Measurements from ENCODE around the gene TLE7. TPM values are rescaled to one million over a fixed set of nuclear protein-coding genes. Genes with fewer than 3 reads are reported as not detected.

Gene TLE7
- total RNA-seq, 1 donor from 2014 or later = not detected

GRCh38 chr16:71414038-71414437 lies 27.8 kb downstream of the TLE7 start:
- no peak for DNase-seq (ENCODE audit: extremely low read depth, low read depth, low spot score)

DNA sequence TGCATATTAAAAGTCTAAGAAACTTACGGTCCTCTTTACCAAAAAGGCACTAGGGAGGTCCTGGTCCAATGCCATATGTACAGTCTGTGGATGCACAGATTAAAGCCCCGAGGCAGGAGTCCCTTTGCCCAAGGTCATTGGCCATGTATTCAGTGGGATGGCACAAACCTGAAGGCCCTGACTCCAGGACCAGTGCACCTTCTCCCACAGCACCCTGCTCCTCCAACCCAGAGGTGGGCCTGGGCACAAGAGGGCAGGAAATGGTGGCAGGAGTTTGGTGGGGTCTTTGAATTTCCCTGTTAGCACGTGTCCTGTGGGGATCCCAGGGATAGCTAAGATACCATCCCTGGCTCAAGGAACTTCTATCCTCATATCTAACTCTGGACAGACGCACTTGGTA lies 28.5 kb downstream of the TLE7 start:
- DNase-seq (ENCODE audit: extremely low read depth, low read depth, low spot score) = no peak

- DNase-seq (ENCODE audit: extremely low read depth, low read depth, low spot score) = peak; percentile 45
These were observed 29.3 kb downstream of the TLE7 start for GRCh38 chr16:71412270-71413160.

GRCh38 chr16:71410146-71410545 lies 31.7 kb downstream of the TLE7 start:
- DNase-seq (ENCODE audit: extremely low read depth, low read depth, low spot score) = no peak

DNA sequence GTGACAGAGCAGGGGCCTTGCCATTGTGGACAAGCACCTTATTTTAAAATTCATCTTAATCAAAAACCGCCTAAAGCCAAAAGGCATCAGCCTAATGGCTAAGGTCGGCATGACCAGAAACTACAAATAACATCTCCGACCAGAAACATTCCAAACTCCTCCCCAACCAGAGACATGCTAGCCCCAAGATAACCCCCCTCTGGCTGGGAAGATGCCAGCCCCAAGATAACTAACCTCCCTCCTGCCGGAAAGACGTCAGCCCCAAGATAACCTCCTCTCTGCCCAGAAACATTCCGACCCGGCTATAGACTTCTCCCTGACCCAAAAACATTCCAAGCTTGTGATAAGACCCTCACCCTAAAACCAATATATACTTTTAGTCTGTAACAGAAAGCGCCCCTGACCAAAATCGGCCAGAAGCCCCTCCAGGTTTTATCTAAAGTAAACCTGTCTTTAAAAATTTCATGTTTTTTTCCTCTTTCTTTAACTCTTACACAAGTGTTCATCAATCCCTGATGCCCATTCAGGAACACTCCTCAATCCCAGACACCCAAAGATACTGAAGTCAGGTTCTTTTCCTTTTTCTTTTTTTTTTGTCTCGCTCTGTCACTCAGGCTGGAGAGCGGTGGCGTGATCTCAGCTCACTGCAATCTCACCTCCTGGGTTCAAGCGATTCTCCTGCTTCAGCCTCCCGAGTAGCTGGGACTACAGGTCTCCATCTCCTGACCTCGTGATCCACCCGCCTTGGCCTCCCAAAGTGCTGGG lies 32.7 kb downstream of the TLE7 start:
- DNase-seq (ENCODE audit: extremely low read depth, low read depth, low spot score) = no peak

DNA sequence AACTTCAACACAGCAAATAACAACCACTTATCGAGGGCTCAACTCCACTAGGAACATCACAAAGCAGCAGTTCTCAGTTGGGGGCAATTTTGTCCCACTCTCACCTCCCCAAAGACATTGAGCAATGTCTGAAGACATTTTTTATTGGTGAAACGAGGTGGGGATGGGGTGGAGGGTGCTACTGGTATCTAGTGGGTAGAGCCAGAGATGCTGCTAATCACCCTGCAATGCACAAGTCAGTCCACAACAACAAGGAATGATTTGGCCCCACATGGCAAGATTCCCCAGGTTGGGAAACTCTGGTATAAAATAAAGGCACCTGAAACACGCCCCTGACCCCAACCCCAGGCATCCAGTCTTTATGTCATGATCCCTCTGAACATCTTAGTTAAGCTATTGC lies 33.3 kb downstream of the TLE7 start:
- no peak for DNase-seq (ENCODE audit: extremely low read depth, low read depth, low spot score)

- no peak for DNase-seq (ENCODE audit: extremely low read depth, low read depth, low spot score)
These were observed 34.1 kb downstream of the TLE7 start for GRCh38 chr16:71407731-71408130.

DNA sequence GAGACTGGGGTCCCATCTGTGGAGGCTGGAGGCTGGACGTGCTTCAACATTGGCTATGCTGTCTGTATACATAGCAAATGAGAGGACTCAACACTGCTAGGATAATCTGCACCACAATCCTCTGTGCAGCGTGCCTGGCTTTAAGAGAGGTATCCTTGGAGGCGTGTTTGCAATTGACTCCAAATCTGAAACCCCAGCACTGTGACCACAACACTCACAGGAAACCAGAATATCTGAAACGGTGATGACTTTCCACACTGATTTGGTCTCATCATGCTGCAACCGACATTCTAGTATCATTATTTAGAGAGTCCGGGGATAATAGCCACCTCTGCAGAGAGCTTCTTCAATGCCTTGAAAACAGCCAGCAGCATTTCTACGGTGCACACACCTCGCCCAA lies 35.1 kb downstream of the TLE7 start:
- no peak for DNase-seq (ENCODE audit: extremely low read depth, low read depth, low spot score)

- no peak for DNase-seq (ENCODE audit: extremely low read depth, low read depth, low spot score)
These were observed 35.5 kb downstream of the TLE7 start for GRCh38 chr16:71406316-71406715.

DNA sequence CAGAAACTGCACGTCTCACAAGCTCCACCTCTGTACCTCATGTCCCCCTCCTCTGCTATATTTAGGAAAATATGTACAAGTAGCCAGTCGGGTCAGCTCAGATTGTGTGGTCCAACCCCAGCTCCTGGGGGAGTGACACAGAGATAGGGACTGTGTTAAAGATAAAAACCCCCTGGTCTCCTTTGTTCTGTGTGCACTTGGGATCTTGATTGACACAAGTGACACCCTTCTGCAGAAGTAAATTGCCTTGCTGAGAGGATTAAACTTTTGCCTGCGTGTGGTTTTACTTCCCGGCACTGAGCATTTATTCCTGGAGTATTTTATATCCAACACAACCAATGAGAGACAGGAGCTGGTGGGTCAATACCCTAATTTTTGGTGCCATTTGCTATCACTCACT lies 37.5 kb downstream of the TLE7 start:
- no peak for DNase-seq (ENCODE audit: extremely low read depth, low read depth, low spot score)

- no peak for DNase-seq (ENCODE audit: extremely low read depth, low read depth, low spot score)
These were observed 39.2 kb downstream of the TLE7 start for GRCh38 chr16:71402674-71403073.

- no peak for DNase-seq (ENCODE audit: extremely low read depth, low read depth, low spot score)
These were observed 39.8 kb downstream of the TLE7 start for GRCh38 chr16:71402007-71402406.

DNA sequence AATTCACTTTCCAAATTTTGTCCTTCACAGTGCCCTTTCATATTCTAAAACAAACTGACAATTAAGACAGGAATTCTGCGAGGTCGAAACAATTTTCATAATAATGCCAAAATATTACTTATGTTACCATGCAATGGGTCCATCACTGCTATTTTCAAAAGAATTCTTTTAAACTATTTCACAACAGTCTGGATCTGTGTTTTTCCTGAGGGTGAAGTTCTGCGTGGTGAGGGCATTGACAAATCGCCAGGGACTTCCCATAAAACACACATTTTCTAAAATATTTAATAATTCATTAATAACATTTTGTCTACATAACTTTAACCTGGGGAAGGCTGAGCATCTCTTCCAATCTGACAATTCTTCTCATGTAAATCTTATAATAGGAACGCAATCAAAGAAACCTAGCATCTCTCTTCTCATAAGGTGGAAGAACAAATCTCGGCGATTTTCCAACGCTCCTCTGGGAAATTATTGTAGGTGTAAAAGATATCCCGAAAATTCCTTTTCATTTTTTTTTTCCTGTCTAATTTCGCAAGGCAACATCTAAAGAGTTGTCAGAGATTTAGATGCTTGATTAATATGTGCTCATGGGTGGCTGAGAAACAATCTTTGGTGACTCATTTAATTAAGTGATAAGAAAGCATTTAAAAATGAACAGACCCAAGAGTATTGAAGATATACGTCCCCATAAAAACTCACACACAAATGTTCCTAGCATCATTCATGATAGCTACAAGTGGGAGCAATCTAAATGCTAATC lies 41.9 kb downstream of the TLE7 start:
- no peak for DNase-seq (ENCODE audit: extremely low read depth, low read depth, low spot score)

DNA sequence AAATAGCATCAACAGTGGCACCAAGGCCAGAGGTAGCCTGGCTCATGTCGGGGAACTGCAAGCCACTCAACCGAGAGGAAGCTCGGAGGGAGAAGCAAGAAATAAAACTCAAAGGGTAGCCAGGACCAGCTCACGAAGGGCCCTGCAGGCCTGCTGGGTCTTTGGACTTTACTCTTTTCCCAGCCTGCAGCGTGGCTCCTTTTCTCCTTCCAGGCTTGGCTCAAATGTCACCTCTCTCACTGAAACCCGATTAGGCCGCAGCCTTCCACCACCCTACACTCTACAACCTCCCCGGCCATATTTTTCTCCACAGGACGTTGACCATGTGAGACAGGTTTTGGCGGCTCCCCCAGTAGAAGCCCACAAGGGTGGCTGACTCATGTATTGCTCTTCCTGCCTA lies 45.3 kb downstream of the TLE7 start:
- no peak for DNase-seq (ENCODE audit: extremely low read depth, low read depth, low spot score)

- DNase-seq (ENCODE audit: extremely low read depth, low read depth, low spot score) = no peak
These were observed 52.5 kb downstream of the TLE7 start for GRCh38 chr16:71389330-71389729.

DNA sequence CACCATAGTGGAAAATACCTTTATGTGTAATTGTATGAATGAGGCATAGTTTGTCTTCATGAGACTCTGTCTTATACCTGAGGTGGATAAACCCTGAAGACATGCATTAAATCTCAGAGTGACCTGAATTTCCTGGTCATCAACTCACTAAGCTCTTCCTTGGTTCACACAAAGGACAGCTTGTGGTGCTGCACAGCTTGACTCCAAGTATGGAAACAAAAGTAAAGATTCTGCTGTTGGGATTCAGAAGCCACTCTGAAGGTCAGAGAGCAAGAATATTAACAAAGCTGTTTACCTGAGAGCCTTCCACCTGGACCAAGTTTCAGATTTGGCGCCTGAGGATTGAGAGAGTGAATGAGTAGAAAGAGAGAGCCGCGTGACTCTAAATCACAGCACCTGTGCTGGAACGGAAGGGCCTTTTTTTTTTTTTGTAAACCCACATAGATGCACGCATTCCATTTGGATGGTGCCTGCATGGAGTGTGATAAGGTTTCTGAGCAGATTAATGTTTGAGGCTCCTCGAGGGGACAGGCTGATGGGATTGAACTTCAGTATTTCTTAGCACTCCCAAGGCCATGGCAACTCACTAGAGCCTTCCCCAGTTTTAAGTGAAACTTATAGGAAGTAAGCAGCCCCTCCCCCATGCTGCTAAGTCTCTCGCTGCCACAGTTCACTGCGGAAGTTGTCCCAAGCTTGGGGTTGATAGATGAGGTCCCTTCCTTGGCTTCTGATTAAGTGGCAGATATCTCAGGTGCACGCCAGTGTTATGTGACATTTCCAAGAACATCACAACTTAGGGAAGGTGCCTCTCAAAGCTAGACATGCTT lies 54.6 kb downstream of the TLE7 start:
- no peak for DNase-seq (ENCODE audit: extremely low read depth, low read depth, low spot score)

GRCh38 chr16:71384073-71384724 lies 57.7 kb downstream of the TLE7 start:
- no peak for DNase-seq (ENCODE audit: extremely low read depth, low read depth, low spot score)

DNA sequence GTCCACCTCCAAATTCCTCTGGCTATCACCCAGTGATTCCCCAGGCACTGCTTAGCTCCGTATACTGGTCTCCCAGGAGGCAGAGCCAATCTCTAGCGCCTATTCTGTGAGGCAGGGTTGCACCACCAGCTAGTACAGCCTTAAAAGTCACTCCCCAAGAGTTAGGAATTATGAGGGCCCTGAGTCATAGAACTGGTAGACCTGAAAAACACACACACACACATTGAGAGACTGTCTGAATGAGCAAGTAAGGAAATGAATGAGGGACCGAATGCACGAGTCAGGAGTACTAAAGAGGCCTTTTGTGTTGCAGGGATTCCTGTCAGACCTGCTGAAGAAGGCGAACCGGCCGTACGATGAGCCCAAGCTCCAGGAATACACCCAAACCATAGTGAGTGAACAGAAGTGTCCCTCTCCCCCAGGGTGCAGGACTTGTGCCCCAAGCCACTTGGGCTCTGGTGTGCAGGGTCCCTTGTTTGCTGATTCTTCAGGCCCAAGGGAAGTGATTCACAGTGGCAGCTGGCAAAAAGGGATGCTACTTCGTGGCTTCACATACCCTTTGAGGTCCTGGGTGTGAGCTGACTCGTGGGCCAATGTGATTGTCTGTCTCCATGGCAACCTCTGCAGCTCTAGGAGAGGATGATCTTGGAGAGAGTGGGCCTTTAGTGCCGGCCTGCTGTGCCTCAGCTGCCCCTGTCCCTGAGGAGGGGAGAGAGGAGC lies 58.6 kb downstream of the TLE7 start:
- DNase-seq (ENCODE audit: extremely low read depth, low read depth, low spot score) = no peak

GRCh38 chr16:71380831-71381230 lies 61.0 kb downstream of the TLE7 start:
- DNase-seq (ENCODE audit: extremely low read depth, low read depth, low spot score) = no peak

All from glomerular endothelial cell (primary cell).